HAP-1 (cell line): ENCODE measurements around the gene VEPH1.

Experiments used
- DNase-seq, 2 experiments: peaks; one replicate each; pipeline ENCODE4 v3.0.0-alpha.2; 2016 to 2020; ENCODE audit warnings: low spot score in 2 of 2
- H3K27me3 ChIP-seq: fragments of 250-450 bp; sonication (Bioruptor Pico); 2 replicates; pipeline ENCODE4 v1.5.1; 2020; ENCODE audit warnings: low read depth, mild to moderate bottlenecking, moderate library complexity
- H3K36me3 ChIP-seq: fragments of 250-450 bp; sonication (Bioruptor Pico); replicated peaks from 2 replicates; pipeline ENCODE4 v1.5.1; 2020; ENCODE audit warnings: mild to moderate bottlenecking
- H3K4me1 ChIP-seq: fragments of 250-450 bp; sonication (Bioruptor Pico); 2 replicates; pipeline ENCODE4 v1.5.1; 2020; ENCODE audit warnings: mild to moderate bottlenecking
- H3K4me3 ChIP-seq: fragments of 250-450 bp; sonication (Bioruptor Pico); 2 replicates; pipeline ENCODE4 v1.5.1; 2020; ENCODE audit warnings: mild to moderate bottlenecking, moderate library complexity
- H3K9me3 ChIP-seq: fragments of 250-450 bp; sonication (Bioruptor Pico); 2 replicates; pipeline ENCODE4 v1.5.1; 2020; ENCODE audit warnings: mild to moderate bottlenecking, moderate library complexity
- in situ Hi-C: fragments of 300-500 bp; cut with MboI; formaldehyde crosslinking; loops from 3 replicates; pipeline ENCODE4 v1.14.3; 2020; ENCODE audit warnings: low sequenced_read_pairs, inconsistent platforms, mixed read lengths

The VEPH1 gene

DNA sequence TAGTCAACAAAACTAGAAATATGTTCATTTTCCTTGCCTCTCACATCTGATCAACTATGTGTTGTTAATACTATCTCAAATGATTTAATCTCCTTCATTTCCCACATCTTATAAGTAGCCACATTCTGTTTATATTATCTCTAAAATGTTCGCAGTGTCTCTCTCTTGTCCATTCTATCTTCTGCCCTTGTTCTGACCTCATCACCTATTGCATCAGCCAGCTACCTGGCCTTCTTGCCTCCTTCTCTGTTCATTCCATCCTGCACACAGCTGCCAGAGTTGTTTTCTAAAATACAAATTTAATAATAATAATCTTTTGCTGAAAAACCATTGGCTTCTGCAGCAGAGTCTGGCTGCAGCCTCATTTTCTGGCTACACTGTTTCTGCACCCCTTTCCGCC is 267.9 kb downstream of the VEPH1 start:
- no peaks in the 10 kb centered on the region for H3K36me3 ChIP-seq
- H3K4me1 ChIP-seq = no peaks in the 10 kb centered on the region
- in situ Hi-C loops = no loop called here
- H3K9me3 ChIP-seq = no peaks in the 10 kb centered on the region
- H3K27me3 ChIP-seq = peaks cover 7% of the 10 kb centered on the region
- no peak for DNase-seq
- no peak overlapping the region for H3K4me3 ChIP-seq

GRCh38 chr3:157233923-157234322 is 269.3 kb downstream of the VEPH1 start:
- H3K4me1 ChIP-seq = no peaks in the 10 kb centered on the region
- no peaks in the 10 kb centered on the region for H3K9me3 ChIP-seq
- H3K27me3 ChIP-seq = peaks cover 7% of the 10 kb centered on the region
- H3K36me3 ChIP-seq = no peaks in the 10 kb centered on the region
- H3K4me3 ChIP-seq = no peak overlapping the region
- no peak for DNase-seq
- in situ Hi-C loops = no loop called here

GRCh38 chr3:157232141-157232540 is 271.1 kb downstream of the VEPH1 start:
- Histone ChIP-seq H3K9me3 (no peaks in the 10 kb centered on the region), H3K27me3 (peaks cover 7% of the 10 kb centered on the region), H3K4me1 (no peaks in the 10 kb centered on the region), H3K36me3 (no peaks in the 10 kb centered on the region), H3K4me3 (no peak overlapping the region)
- DNase-seq = no peak
- in situ Hi-C loops = no loop called here

- DNase-seq = no peak
- no peak overlapping the region for H3K4me3 ChIP-seq
- H3K27me3 ChIP-seq = peaks cover 7% of the 10 kb centered on the region
- in situ Hi-C loops = no loop called here
- H3K36me3 ChIP-seq = no peaks in the 10 kb centered on the region
- no peaks in the 10 kb centered on the region for H3K9me3 ChIP-seq
- H3K4me1 ChIP-seq = no peaks in the 10 kb centered on the region
Observed at GRCh38 chr3:157231071-157231470, 272.1 kb downstream of the VEPH1 start.

- Histone ChIP-seq H3K27me3 (no peaks in the 10 kb centered on the region), H3K9me3 (no peaks in the 10 kb centered on the region), H3K36me3 (no peaks in the 10 kb centered on the region), H3K4me3 (no peak overlapping the region), H3K4me1 (no peaks in the 10 kb centered on the region)
- no peak for DNase-seq
- in situ Hi-C loops = no loop called here
Observed at GRCh38 chr3:157226173-157226847, 276.9 kb downstream of the VEPH1 start.

- H3K4me1 ChIP-seq = no peaks in the 10 kb centered on the region
- DNase-seq = no peak
- in situ Hi-C loops = no loop called here
- H3K36me3 ChIP-seq = no peaks in the 10 kb centered on the region
- H3K27me3 ChIP-seq = peaks cover 5% of the 10 kb centered on the region; the same call in 1 of the 2 replicates
- no peaks in the 10 kb centered on the region for H3K9me3 ChIP-seq
- H3K4me3 ChIP-seq = no peak overlapping the region
Observed at GRCh38 chr3:157225001-157225400, 278.2 kb downstream of the VEPH1 start.

DNA sequence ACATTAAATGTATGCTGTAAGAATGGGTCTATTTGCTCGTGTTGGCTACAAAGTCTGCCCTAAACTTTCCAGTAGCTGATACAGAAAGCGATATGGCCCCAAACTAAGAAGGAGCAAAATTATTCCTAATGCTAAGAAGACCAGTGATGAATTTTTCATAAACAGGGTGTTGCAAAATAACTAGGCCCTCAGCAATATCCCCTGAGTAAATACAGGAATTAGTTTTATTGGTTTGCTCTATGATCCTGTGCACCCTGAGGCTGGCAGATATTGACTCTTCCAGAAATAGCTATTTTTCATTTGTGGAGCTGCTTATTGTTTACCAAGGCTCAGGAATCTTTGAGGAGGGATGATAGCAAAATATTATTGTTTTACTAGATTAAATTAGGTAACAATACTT is 282.3 kb downstream of the VEPH1 start:
- Histone ChIP-seq H3K36me3 (no peaks in the 10 kb centered on the region), H3K4me1 (no peaks in the 10 kb centered on the region), H3K9me3 (no peaks in the 10 kb centered on the region), H3K4me3 (no peak overlapping the region), H3K27me3 (peaks cover 5% of the 10 kb centered on the region; the same call in 1 of the 2 replicates)
- DNase-seq = no peak
- in situ Hi-C loops = no loop called here

DNA sequence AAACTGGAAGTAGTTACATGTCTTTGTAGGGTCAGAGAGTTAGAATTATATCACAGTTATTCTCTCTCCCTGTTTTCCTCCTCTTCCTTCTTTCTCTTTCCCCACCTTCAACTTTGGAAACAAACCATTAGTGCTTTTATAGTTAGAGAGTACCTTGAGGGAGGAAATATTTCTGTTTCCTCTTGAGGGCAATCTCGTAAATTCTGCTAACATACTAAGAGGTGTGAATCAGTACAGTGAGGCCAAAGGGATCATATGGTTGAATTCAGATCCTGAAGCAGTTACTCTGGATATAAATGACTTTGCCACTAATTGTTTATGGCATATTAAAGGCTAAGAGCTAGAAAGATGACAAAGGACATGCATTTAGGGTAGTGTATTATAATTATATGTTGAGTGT is 283.0 kb downstream of the VEPH1 start:
- Histone ChIP-seq H3K27me3 (peaks cover 5% of the 10 kb centered on the region; the same call in 1 of the 2 replicates), H3K4me3 (no peak overlapping the region), H3K9me3 (no peaks in the 10 kb centered on the region), H3K36me3 (no peaks in the 10 kb centered on the region), H3K4me1 (no peaks in the 10 kb centered on the region)
- DNase-seq = no peak
- in situ Hi-C loops = no loop called here

GRCh38 chr3:157219215-157219614 is 284.0 kb downstream of the VEPH1 start:
- Histone ChIP-seq H3K4me3 (no peak overlapping the region), H3K4me1 (no peaks in the 10 kb centered on the region), H3K36me3 (no peaks in the 10 kb centered on the region), H3K27me3 (peaks cover 5% of the 10 kb centered on the region; the same call in 1 of the 2 replicates), H3K9me3 (no peaks in the 10 kb centered on the region)
- DNase-seq = no peak
- in situ Hi-C loops = no loop called here
